Natural killer cell (primary cell): ENCODE results near the gene ALKBH4. TPM values are rescaled to one million over a fixed set of nuclear protein-coding genes. Genes with fewer than 3 reads are reported as not detected.

Experiments
- ATAC-seq, 3 donors: fragments of 150-1000 bp in 2 of 3; fragments of 200-7000 bp in 1 of 3; cut with Tn5 transposase; 1 replicate in 1 of 3; 2 replicates in 2 of 3; pipeline ENCODE4 v1.10.0; 2021; ENCODE audit warnings: mild to moderate bottlenecking in 2 of 3, moderate library complexity in 2 of 3
- DNase-seq, 2 donors: peaks; one replicate each; pipeline versions ENCODE4 v3.0.0 to v3.0.0-alpha.2; 2013 to 2021; ENCODE audit warnings: mixed read lengths in 1 of 2
- H3K27ac ChIP-seq: one replicate; pipeline ENCODE4 v1.5.1; 2013; ENCODE audit warnings: mild to moderate bottlenecking, low read length
- H3K27me3 ChIP-seq: one replicate; pipeline ENCODE4 v1.6.1; 2013; ENCODE audit warnings: low read length; ENCODE audit not compliant: control insufficient read depth, insufficient read depth
- H3K36me3 ChIP-seq: one replicate; pipeline ENCODE4 v1.6.1; 2013; ENCODE audit warnings: low read length; ENCODE audit not compliant: control insufficient read depth, insufficient read depth
- H3K4me1 ChIP-seq: one replicate; pipeline ENCODE4 v1.6.1; 2013; ENCODE audit warnings: low read length; ENCODE audit not compliant: control insufficient read depth, insufficient read depth
- H3K4me3 ChIP-seq: one replicate; pipeline ENCODE4 v1.5.1; 2013; ENCODE audit warnings: low read length
- H3K9me3 ChIP-seq: one replicate; pipeline ENCODE4 v1.6.1; 2013; ENCODE audit warnings: low read length; ENCODE audit not compliant: control insufficient read depth, insufficient read depth
- H3K27ac Mint-ChIP-seq, 2 donors: one replicate each; pipeline ENCODE4 v1.8.0; 2022; ENCODE audit warnings: mild to moderate bottlenecking in 2 of 2, mixed read lengths in 2 of 2, moderate library complexity in 1 of 2
- H3K27me3 Mint-ChIP-seq, 2 donors: one replicate each; pipeline ENCODE4 v1.8.0; 2022; ENCODE audit warnings: low read depth in 2 of 2, mixed read lengths in 2 of 2
- H3K36me3 Mint-ChIP-seq: one replicate; pipeline ENCODE4 v1.8.0; 2022; ENCODE audit warnings: mixed read lengths
- H3K4me1 Mint-ChIP-seq, 2 donors: one replicate each; pipeline ENCODE4 v1.8.0; 2022; ENCODE audit warnings: mixed read lengths in 2 of 2
- H3K4me3 Mint-ChIP-seq: one replicate; pipeline ENCODE4 v1.8.0; 2022; ENCODE audit warnings: mild to moderate bottlenecking, moderate library complexity, mixed read lengths
- H3K9me3 Mint-ChIP-seq, 2 donors: one replicate each; pipeline ENCODE4 v1.8.0; 2022; ENCODE audit warnings: mixed read lengths in 2 of 2
- WGBS: methylation state at CpG from one replicate; pipeline ENCODE4 v1.1.7; 2013; ENCODE audit warnings: missing lambda C conversion rate; ENCODE audit not compliant: insufficient coverage; 5-methylcytosine and 5-hydroxymethylcytosine counted together
- intact Hi-C: fragments of 100-400 bp; cut with micrococcal nuclease; formaldehyde crosslinking; loops from one replicate; pipeline ENCODE4 v1.14.2; 2022
- total RNA-seq, 4 donors: library from RNA; stranded (reverse); fragments of 120-200 nt in 1 of 4; gene quantifications; one replicate each; pipeline versions ENCODE4 v1.2.3 to v1.2.4, GENCODE V29; 2013 to 2022
- TF ChIP-seq, protein P1 (sequence below): fragments of 200-600 bp; IDR thresholded peaks from one replicate; pipeline ENCODE4 v1.8.0; 2022; ENCODE audit warnings: antibody characterized with exemption

Gene ALKBH4
- total RNA-seq, 3 donors from 2014 or later (not counting 1 experiment from before 2014, with no cell fraction given): 4.1 to 9.2 (median 9.1) TPM

GRCh38 chr7:102436118-102436517, 28.5 kb downstream of the ALKBH4 start:
- H3K27me3 Mint-ChIP-seq: no peaks in the 10 kb centered on the region
- no peaks in the 10 kb centered on the region for H3K27me3 ChIP-seq
- peaks cover 20% of the 10 kb centered on the region for H3K36me3 ChIP-seq

DNA sequence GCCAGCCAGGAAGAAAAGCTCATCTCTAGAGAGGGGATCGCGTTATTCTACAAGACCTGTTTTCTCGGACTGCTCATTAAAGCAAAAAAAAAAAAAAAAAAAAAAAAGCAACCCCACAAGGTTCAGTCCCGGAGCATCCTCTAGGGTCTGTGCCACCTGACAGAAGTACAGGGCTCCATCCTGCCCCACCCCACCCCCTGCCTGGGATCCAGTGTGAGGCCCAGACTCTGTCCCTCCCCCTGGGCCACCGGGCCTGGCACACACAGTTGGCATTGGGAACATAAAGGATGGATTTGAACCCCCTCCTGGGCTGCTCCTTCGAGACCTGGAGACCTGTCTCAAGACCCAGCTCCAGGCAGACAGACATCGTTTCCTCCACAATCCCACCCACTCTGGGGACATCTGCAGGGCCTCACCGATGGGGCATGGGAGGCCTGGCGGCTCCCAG, 30.6 kb downstream of the ALKBH4 start:
- H3K27me3 Mint-ChIP-seq: no peaks in the 10 kb centered on the region
- peak overlapping the region; percentile 84 to 90 for H3K27ac Mint-ChIP-seq
- Histone ChIP-seq H3K9me3 (no peaks in the 10 kb centered on the region), H3K4me3 (peak overlapping the region; percentile 94), H3K4me1 (peaks cover 59% of the 10 kb centered on the region), H3K36me3 (peaks cover 9% of the 10 kb centered on the region), H3K27me3 (no peaks in the 10 kb centered on the region), H3K27ac (peak overlapping the region; percentile 79)
- H3K4me3 Mint-ChIP-seq: peak overlapping the region; percentile 91
- H3K36me3 Mint-ChIP-seq: no peaks in the 10 kb centered on the region
- ATAC-seq (peak in 2 of 3 donors; percentile 3 to 7), DNase-seq (peak; percentile 23 to 56)
- intact Hi-C loops: no loop called here
- H3K4me1 Mint-ChIP-seq: peaks cover 36 to 50% of the 10 kb centered on the region in 2 donors
- no peaks in the 10 kb centered on the region for H3K9me3 Mint-ChIP-seq
- WGBS: 11% methylated on average over 9 of the region's 9 CpGs
- TF ChIP-seq, protein P1, sequence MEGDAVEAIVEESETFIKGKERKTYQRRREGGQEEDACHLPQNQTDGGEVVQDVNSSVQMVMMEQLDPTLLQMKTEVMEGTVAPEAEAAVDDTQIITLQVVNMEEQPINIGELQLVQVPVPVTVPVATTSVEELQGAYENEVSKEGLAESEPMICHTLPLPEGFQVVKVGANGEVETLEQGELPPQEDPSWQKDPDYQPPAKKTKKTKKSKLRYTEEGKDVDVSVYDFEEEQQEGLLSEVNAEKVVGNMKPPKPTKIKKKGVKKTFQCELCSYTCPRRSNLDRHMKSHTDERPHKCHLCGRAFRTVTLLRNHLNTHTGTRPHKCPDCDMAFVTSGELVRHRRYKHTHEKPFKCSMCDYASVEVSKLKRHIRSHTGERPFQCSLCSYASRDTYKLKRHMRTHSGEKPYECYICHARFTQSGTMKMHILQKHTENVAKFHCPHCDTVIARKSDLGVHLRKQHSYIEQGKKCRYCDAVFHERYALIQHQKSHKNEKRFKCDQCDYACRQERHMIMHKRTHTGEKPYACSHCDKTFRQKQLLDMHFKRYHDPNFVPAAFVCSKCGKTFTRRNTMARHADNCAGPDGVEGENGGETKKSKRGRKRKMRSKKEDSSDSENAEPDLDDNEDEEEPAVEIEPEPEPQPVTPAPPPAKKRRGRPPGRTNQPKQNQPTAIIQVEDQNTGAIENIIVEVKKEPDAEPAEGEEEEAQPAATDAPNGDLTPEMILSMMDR: no peak

More at GRCh38 chr7:102436118-102436517, 28.5 kb downstream of the ALKBH4 start:
- Mint-ChIP-seq H3K36me3 (no peaks in the 10 kb centered on the region), H3K9me3 (no peaks in the 10 kb centered on the region), H3K4me3 (peak overlapping the region; percentile 14), H3K4me1 (peaks cover 23 to 32% of the 10 kb centered on the region in 2 donors), H3K27ac (peak overlapping the region; percentile 19 to 31)
- DNase-seq: no peak
- H3K9me3 ChIP-seq: no peaks in the 10 kb centered on the region
- TF ChIP-seq, protein P1: no peak
- H3K27ac ChIP-seq: no peak overlapping the region
- no peak for ATAC-seq
- WGBS: 95% methylated on average over 10 of the region's 10 CpGs
- intact Hi-C loops: no loop called here
- H3K4me1 ChIP-seq: peaks cover 44% of the 10 kb centered on the region
- H3K4me3 ChIP-seq: no peak overlapping the region

- Mint-ChIP-seq H3K27me3 (no peaks in the 10 kb centered on the region), H3K4me3 (peak within 1 kb of the TSS; percentile 91), H3K36me3 (no peaks in the 10 kb centered on the region), H3K9me3 (no peaks in the 10 kb centered on the region), H3K27ac (peak within 1 kb of the TSS; percentile 84 to 100), H3K4me1 (peaks cover 36 to 52% of the 10 kb centered on the region in 2 donors)
- peak; percentile 86 to 92 for DNase-seq
- TF ChIP-seq, protein P1: no peak
- no peaks in the 10 kb centered on the region for H3K27me3 ChIP-seq
- intact Hi-C loops: loop anchor here (2.0 kb wide), 1 partner anchor 29 kb away; no protein-coding TSS in a partner anchor
- H3K36me3 ChIP-seq: peaks cover 4% of the 10 kb centered on the region
- no peaks in the 10 kb centered on the region for H3K9me3 ChIP-seq
- H3K27ac ChIP-seq: peak within 1 kb of the TSS; percentile 98
- peak; percentile 66 to 86 (median 81) for ATAC-seq
- under 1% methylated on average over 90 of the region's 90 CpGs for WGBS
- peaks cover 61% of the 10 kb centered on the region for H3K4me1 ChIP-seq
- H3K4me3 ChIP-seq: peak within 1 kb of the TSS; percentile 94
Observed at GRCh38 chr7:102433219-102434038, 31.2 kb downstream of the ALKBH4 start, which contains the start of gene ORAI2. Gene ORAI2 (plus strand): TSS chr7:102433575. CDS start chr7:102438957, 5,382 bp downstream.
